GM19328 (cell line): ENCODE data around the gene BSN.

Source experiments
- ATAC-seq: cut with Tn5 transposase; IDR thresholded peaks from one replicate; pipeline ENCODE4 v1.9.1; 2021; ENCODE audit warnings: mild to moderate bottlenecking, moderate library complexity; ENCODE audit not compliant: unreplicated experiment

BSN gene

DNA sequence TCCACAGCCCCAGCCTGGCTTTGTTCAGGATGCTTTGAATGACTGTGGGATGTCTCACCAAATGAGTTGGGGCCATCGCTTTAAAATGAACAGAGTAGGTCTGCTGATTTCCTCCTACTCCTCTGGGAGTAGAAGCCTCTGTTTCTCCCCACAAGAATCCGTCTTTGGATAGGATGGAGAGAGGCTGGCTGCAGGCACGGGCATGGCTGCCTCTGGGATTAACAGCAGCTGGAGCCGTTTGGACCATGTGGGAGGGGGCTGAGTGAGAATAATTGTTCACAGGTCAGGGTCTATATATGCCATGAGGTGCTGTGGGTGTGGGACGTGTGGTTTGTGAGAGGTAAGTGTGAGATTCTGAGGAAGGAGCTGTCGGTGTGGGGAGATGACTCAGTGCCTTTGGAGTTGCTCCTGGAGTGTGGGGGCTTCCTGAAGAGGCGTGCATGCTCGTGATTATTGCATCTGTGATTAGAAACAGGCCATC is 71.9 kb downstream of the BSN start:
- no peak for ATAC-seq

DNA sequence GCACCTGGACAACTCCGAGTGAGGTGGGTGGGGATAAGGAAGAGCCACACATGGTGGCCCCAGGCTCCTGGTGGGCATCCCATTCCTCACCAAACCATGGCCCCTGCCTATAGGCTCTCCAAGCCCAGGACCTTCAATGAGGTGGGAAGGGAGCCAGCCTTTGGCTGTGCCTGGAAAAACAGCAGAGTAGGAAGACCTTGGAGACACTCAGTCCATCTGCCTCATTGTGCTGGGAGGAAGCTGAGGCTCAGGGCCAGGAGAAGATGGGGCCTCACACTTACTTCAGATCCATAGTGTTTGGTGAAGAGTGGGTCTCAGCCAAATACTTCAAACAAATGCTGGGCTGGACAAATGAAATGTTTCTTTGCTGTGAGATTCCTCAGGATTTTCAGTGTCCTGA is 72.5 kb downstream of the BSN start:
- ATAC-seq: no peak

DNA sequence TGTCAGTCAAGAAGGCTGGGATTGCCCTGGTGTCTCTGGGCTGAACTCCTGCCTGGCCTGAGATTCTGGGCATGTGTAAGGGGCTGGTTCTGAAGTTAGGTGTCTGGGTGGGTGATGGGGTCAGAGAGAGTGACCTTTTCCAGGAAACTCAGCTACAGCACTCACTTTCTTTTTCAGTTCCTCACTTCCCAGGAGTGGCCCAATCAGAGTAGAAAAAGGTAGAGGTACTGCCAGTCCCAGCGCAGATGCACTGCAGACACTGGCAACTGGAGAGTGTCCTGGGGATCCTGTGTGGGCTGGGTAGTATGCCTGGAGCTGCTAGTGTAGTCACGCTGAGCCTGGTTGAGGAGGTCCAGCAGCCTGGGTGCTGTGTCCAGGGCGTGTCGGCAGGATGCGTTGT is 73.4 kb downstream of the BSN start:
- ATAC-seq: no peak

DNA sequence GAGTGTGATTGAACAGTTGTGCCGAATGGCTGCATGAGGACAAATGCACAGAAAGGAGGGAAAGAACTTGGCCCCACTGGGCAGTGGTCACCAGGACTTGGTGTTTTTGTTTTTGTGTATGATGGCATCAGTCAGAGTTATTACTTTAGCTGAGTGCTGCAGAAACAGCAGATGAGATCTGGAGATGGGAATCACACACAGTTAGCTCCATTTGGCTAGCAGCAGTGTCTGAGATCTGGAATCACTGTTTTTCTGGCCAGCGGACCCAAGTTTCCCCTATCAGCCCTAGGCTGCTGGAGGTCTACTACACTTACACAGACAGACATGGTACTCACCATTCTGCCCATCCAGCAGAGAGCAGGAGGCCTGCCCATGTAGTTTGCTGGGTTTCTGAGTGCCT is 74.0 kb downstream of the BSN start:
- ATAC-seq: no peak

DNA sequence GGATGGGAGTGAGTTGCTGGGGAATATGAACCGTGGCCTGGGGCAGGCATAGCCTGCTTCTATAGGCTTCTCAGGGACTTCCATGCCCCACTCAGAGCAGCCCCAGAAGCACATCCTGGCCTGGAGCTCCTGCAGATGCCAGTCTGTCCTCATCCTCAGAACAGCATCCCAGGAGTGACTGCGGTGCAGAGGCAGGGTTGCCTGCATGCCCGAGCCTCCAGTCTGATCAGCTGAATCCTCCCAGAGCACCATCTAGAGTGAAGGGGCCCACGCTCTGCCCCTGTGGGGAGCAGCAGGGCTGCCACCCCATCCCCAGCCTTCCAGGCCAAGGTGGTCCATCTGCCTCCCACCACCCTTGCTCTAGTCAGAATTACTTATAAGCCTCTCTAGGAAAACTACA is 75.2 kb downstream of the BSN start:
- ATAC-seq: no peak

DNA sequence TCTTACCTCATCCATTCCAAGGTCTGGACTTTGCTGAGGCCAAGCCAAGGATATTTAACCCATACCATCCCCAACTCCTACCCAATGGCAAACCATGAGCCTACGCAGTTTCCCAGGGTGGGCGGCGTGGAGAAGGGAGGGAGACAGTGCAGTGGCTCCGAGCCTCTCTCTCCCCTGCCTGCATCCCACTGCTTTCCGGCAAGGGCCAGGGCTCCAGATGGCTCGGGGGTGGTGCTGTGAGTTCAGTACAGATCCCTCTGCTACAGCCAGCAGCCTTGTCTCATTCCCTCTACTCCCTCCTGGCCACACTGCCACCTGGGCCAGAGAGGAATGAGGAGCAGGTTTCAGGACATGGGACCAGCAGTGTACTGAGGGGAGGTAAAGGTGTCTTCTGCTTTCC is 75.6 kb downstream of the BSN start:
- ATAC-seq: no peak

DNA sequence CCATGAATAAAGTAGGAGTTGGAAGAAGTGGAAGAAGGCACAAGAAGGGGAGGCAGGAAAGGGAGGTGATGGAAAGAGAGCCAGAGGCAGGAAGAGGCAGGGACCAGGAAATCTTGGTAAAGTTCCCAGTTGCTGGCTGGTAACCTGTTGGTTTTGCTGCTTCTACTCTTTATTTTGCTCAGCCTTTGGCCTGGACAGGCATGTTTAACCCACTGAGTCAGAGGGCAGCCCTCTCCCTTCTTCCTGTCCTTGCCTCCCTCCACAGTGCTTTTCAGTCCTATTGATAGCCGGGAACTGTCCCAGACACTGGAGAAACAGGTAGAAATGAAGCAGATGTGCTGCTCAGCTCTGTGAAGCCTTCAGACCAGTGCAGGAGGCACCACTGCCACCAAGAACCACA is 76.5 kb downstream of the BSN start:
- no peak for ATAC-seq

DNA sequence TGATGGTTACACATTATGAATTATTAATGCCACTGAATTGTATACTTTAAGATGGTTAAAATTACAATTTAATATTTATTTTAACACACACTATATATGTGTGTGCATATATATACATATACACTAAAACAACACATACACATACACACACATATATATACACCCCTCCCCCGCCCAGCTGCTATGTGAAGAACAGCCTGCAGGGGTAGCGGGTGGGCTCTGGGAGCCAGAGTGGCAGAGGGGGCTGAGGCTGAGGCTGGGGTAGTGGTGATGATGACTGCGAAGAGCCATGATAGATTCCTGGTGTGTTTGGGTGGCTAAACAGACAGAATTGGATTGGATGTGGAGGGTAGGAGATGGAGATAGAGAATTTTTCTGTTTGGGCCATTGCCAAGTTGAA is 80.5 kb downstream of the BSN start:
- no peak for ATAC-seq

DNA sequence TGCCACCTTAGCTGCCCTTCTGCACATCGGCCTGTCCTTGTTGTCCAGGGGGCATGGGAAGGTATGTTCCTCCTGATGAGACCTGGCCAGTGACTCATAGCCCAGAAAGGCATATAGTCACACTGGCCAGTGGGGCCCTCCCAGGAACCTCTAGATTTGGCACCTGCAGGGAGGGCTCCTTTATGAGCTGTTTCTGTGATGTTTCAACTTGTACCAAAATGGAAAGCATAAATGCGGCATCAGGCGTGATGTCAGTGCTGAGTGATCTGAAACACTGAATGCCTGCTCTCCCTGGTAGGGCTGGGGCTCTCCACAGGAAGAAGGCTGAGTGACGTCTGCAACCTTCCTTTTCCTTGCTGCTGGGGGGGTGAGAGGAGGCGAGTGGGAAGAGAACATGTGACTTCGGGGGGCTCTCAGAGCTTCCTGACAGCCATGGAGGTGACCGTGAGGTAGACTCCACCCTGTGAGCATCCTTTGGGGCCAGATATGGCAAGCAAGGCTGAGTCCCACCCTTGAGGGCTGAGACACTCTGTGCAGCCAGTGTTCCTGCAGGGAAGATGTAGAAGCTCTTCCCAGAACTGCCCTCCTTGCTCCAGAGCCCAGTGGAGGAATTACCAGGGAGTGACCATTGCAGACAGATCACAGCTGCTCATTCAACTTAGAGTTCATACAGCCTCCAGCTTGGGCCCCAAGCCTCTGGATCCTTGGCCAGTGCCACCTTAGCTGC is 82.8 kb downstream of the BSN start:
- no peak for ATAC-seq

DNA sequence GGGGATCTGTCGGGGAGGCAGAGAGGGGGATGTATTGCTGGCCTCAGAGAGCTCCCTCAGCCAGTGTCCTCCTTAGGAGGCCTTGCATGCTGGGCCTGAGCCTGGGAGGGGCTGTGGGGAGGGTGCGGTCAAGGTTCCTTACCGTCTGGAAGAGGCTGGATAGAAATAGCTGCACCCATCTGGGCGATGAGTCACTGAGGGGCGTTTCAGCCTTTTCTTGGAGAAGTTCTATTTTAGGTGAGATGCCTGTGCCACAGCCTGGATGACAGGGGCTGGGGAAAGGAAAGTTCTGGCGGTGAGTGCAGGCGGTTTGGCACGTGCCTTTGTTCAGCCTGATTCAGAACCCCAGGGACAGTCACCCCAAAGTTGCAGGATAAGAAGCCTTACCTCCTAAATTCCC is 84.2 kb downstream of the BSN start:
- no peak for ATAC-seq

DNA sequence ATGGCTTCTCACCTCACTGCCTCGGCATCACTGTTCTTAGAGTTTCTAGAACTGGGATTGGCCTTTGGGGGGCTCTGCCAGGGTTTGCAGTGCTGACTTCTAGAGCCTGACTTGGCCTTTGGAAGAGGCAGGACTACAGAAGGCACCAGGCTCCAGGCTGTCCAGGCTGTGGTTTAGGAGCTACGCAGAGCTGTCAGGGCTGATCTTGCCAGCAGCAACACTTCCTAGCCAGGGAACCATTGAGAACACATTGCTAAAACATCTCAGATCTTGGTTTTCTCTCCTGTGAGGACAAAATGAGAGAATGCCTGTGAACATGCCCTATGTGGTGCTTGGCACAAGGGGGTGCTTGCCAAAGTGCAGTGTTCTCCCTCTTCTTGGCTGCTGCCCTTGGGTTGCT is 85.3 kb downstream of the BSN start:
- no peak for ATAC-seq

DNA sequence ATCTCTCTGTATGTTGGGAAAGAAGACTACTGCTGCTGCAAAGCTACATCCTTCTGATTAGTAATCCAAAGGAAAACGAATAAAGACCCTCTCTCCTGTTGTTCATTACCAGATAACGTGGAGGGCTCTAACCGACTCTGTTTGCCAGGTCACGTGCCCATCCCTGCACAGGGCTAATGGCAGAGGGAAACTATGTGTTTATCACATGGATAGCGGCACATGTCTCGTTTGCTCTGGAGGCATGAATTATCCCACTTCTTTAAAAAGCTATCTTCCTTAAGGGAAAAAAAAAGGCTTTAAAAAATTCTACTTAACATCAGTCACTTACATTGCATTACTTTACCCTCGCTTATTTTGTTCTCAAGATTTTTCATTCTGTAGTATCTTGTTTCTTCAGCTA is 87.0 kb downstream of the BSN start:
- no peak for ATAC-seq

DNA sequence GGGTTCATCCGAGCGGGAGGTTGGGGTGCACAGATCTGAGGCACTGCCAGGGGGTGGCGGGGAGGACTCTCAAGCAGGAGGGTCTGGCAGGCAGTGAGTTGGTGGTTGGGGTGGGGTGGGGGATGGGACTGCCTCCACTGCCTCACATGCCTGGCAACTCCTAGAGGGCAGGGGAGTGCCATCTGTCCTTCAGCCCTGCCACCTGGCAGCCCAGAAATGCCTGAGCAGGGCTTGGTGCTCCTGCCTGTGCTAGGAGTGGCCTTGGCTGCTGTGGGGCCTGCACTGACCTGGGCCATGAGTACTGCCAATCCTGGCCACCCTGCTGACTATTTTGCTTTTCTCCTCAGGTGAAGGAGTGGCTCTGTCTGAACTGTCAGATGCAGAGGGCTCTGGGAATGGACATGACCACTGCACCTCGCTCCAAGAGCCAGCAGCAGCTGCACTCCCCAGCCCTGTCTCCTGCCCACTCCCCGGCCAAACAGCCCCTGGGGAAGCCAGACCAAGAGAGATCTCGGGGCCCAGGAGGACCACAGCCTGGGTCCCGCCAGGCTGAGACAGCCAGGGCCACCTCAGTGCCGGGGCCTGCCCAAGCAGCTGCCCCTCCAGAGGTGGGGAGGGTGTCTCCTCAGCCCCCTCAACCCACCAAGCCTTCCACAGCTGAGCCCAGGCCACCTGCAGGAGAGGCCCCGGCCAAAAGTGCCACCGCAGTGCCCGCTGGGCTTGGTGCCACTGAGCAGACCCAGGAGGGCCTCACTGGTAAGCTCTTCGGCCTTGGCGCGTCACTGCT is 87.8 kb downstream of the BSN start:
- no peak for ATAC-seq

DNA sequence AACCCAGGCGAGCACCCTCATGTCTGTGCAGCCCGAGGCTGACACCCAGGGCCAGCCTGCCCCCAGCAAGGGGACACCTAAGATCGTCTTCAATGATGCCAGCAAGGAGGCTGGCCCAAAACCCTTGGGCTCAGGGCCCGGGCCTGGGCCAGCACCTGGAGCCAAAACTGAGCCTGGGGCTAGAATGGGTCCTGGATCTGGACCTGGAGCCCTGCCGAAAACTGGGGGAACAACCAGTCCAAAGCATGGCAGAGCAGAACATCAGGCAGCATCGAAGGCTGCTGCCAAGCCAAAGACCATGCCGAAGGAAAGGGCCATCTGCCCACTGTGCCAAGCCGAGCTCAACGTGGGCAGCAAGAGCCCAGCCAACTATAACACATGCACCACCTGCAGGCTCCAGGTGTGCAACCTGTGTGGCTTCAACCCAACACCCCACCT is 88.5 kb downstream of the BSN start:
- no peak for ATAC-seq

DNA sequence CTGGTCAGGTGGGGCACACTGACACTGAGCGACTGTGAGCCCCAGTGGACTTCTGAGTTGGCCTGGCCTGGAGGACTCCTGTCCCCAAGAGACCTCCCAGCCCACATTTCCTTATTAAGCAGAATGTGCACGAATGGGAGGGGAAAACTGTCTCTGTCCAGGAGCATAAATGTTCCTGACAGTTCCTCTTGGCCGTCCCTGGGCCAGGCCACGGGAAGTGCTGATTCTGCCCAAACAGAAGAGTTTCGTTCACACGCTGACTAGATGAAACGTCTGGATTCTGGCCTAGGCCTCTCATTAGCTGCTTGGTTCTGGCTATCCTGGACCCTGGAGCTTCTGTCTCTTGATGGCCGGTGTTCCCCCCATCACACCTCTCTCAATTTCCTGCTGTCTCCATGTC is 90.4 kb downstream of the BSN start:
- no peak for ATAC-seq

DNA sequence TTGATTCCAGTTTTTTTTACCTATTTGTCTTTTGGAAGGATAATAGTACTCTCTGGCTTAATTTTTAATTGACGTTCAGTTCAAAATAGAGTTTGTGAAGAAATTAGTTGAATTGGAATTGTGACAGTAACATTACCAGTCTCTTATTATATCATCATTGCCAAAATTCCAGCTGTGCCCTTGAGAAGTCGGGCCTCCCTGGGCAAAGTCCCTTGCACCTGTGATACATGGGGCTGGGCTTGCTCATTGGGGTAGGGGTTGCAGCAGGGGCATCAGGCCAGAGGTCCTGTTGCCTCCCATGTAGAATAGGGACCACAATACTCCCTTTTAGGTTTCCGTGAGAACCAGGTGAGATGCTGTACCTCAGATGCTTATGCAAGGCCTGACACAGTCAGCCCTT is 92.0 kb downstream of the BSN start:
- no peak for ATAC-seq

DNA sequence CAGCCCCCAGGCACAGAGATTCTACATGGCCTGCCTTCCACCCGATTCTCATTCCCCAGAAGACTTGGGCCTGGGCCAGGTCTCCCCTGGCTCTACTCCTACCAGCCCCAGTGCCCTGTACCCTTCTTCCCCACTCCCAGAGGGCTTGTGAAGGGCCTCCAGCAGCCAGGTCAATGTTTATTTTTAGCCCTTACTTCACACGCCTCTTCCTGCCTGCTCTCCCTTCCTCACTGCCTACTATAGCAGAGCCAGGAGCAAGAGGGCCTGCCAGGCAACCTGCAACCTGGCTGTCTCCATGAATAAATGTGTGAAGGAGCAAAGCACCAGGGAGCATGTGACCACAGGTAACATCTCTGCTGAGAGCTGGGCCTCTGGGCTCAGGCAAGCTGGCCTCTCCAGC is 93.5 kb downstream of the BSN start:
- no peak for ATAC-seq

DNA sequence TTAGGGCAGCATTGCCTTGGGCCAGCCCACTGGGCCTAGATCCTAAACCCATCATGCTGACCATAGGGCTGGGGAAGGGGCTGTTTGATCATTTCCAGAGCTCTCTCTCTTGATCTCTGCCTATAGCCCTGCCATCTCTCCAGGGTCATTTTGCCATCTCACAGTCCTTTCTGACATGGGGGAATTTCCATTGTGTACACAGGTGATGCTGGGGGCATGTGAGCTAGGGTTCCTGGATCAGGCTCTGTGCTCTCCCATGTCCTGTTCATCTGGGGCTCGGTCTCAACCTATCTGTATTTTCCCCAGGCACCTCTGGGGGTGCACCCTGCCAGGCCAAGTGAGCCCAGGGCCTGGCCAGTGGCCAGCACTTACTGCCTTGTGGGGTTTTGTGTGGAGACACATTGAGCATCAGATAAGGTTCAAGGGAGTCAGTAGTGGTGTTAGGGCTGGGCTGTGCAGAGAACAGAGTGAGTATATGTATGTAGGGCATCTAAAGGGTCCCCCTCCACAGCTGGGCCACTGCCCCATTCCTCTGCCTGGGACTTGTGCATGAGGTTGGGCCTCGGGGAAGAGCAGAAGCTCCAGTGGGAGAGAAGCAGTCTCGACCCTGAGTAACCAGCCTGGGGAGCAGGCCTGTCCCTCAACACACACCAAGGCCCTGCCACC is 94.2 kb downstream of the BSN start:
- ATAC-seq: no peak

DNA sequence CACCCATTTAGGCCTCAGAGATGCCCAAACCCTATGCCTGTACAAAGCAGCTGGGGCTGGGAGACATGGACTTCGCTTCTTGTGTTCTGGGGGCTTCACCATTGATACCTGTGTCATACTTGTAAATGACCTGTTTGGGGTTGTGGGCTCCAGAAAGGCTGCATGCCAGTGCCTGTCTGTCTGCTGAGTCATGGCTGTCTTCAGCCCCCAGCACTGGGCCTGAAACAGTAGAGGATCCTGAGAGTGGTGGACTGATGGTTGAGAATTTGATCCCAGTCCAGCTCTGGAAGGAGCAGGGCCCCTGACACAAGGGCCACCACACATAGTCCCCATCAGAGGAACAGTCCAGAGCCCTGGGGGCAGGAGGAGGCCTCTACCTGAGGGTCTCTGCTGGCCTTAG is 95.3 kb downstream of the BSN start:
- ATAC-seq: no peak

DNA sequence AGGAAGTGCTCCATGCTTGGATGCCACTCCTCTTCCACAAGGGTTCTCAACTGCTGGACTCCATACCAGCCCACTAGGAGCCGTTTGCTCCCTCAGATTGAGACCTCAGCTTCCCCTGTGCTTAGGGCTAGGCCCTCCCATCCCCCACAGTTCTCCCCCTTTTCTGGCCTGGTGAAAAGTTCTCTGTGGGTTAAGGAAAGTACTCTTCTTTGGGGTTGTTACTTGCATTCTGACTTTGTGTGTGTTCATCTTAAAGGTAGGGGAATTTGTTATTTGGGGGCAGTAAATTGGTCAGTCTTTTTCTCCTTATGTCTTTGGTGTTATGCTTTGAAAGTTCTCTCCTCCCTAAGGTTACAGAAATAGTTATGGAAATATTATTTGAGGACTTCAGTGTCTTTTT is 95.9 kb downstream of the BSN start:
- no peak for ATAC-seq

DNA sequence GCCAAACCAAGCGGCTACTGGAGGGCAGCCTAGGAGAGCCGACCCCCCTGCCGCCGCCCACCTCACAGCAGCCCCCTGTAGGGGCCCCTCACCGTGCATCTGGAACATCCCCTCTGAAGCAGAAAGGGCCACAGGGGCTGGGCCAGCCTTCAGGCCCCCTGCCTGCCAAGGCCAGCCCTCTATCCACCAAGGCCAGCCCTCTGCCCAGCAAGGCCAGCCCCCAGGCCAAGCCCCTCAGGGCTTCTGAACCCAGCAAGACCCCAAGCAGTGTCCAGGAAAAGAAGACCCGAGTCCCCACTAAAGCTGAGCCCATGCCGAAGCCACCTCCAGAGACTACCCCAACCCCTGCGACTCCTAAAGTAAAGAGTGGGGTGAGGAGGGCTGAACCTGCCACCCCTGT is 96.4 kb downstream of the BSN start:
- no peak for ATAC-seq
